Aorta (tissue), 5 donors: Measurements from ENCODE around the gene MDP1. TPM values are rescaled to one million over a fixed set of nuclear protein-coding genes. Genes with fewer than 3 reads are reported as not detected.

Source experiments
- ATAC-seq: fragments of 200-7000 bp; cut with Tn5 transposase; one replicate; pipeline ENCODE4 v1.9.1; 2022; ENCODE audit warnings: moderate library complexity; ENCODE audit not compliant: low FRiP score
- DNase-seq, 2 donors: peaks; one replicate each; pipeline ENCODE4 v3.0.0-alpha.2; 2020
- H3K27ac ChIP-seq, 2 donors: one replicate each; pipeline ENCODE4 v1.5.1; 2013; ENCODE audit warnings: low read length in 2 of 2, mild to moderate bottlenecking in 2 of 2, moderate library complexity in 2 of 2, control low read depth in 1 of 2, inconsistent platforms in 1 of 2, low read depth in 1 of 2
- H3K27me3 ChIP-seq, 2 donors: one replicate each; pipeline ENCODE4 v1.6.1; 2013; ENCODE audit warnings: control low read depth in 1 of 2, low read length in 1 of 2, mild to moderate bottlenecking in 1 of 2, moderate library complexity in 1 of 2; ENCODE audit not compliant: insufficient read depth in 2 of 2, control insufficient read depth in 1 of 2
- H3K36me3 ChIP-seq, 2 donors: one replicate each; pipeline ENCODE4 v1.6.1; 2013; ENCODE audit warnings: control low read depth in 1 of 2, low read length in 1 of 2, mild to moderate bottlenecking in 1 of 2; ENCODE audit not compliant: insufficient read depth in 2 of 2, control insufficient read depth in 1 of 2
- H3K4me1 ChIP-seq, 2 donors: one replicate each; pipeline ENCODE4 v1.6.1; 2013; ENCODE audit warnings: low read length in 2 of 2, control low read depth in 1 of 2, mild to moderate bottlenecking in 1 of 2, moderate library complexity in 1 of 2; ENCODE audit not compliant: insufficient read depth in 2 of 2, control insufficient read depth in 1 of 2
- H3K4me3 ChIP-seq, 2 donors: one replicate each; pipeline ENCODE4 v1.5.1; 2013; ENCODE audit warnings: low read length in 2 of 2, control low read depth in 1 of 2, mild to moderate bottlenecking in 1 of 2
- H3K9me3 ChIP-seq: one replicate; pipeline ENCODE4 v1.6.1; 2013; ENCODE audit warnings: mild to moderate bottlenecking, low read length; ENCODE audit not compliant: control insufficient read depth
- WGBS, 2 donors: extraction: QIAGEN DNeasy Blood & Tissue Kit; methylation state at CpG; one replicate each; pipeline ENCODE4 v1.1.7; 2013; 5-methylcytosine and 5-hydroxymethylcytosine counted together
- intact Hi-C, 2 donors: fragments of 100-400 bp; cut with DNase I; formaldehyde crosslinking; loops; one replicate each; pipeline versions ENCODE4 v1.14.2 to v1.15.0; 2022
- polyA plus RNA-seq, 2 donors: library from polyadenylated mRNA; stranded (reverse); fragments of 200-250 nt; gene quantifications; one replicate each; pipeline ENCODE4 v1.2.3, GENCODE V29; 2013
- total RNA-seq, 2 donors: library from RNA; stranded (reverse); fragmentation: NEBNext Ultra II Directional; extraction: Animal tissue kit (Norgen Biotek cat#: 25700); gene quantifications; one replicate each; pipeline ENCODE4 v1.2.1, GENCODE V29; 2021
- donor health status: healthy with polysubstance abuse.
- donor health status: Bipolar disorder and iron deficiency.
- donor health status: DM: no; HTN: no; CAD: no.
- donor health status: DM: no; HTN: no; CAD: no.
- donor health status: DM: yes; HTN: yes; CAD: no.

MDP1 gene
- total and polyA plus RNA-seq, 4 donors, result 15.2 to 49.6 (median 29.1) TPM

GRCh38 chr14:24178399-24179178 lies 37.3 kb downstream of the MDP1 start:
- WGBS, 2 donors, result 91 to 93% methylated on average over 12 of the region's 12 CpGs
- Histone ChIP-seq H3K36me3 (no peaks in the 10 kb centered on the region), H3K4me1 (no peaks in the 10 kb centered on the region), H3K27ac (no peak overlapping the region), H3K27me3 (no peaks in the 10 kb centered on the region), H3K9me3 (no peaks in the 10 kb centered on the region), H3K4me3 (no peak overlapping the region)
- ATAC-seq (no peak), DNase-seq (peak in 1 of 2 donors; percentile 69)
- intact Hi-C loops, result no loop called here

GRCh38 chr14:24177891-24178290 lies 38.0 kb downstream of the MDP1 start:
- Histone ChIP-seq H3K36me3 (no peaks in the 10 kb centered on the region), H3K4me1 (no peaks in the 10 kb centered on the region), H3K27me3 (no peaks in the 10 kb centered on the region), H3K9me3 (no peaks in the 10 kb centered on the region), H3K4me3 (no peak overlapping the region), H3K27ac (no peak overlapping the region)
- intact Hi-C loops, result no loop called here
- ATAC-seq (no peak), DNase-seq (peak in 1 of 2 donors; percentile 77)
- 91% methylated on average over 14 of the region's 14 CpGs for WGBS, 2 donors

- Histone ChIP-seq H3K36me3 (no peaks in the 10 kb centered on the region), H3K4me1 (no peaks in the 10 kb centered on the region), H3K27ac (no peak overlapping the region), H3K9me3 (no peaks in the 10 kb centered on the region), H3K4me3 (no peak overlapping the region), H3K27me3 (no peaks in the 10 kb centered on the region)
- DNase-seq (no peak), ATAC-seq (no peak)
- 87 to 89% methylated on average over 12 of the region's 12 CpGs for WGBS, 2 donors
- intact Hi-C loops, result no loop called here
Observed at GRCh38 chr14:24177041-24177825, 38.6 kb downstream of the MDP1 start.

GRCh38 chr14:24176599-24176998 lies 39.3 kb downstream of the MDP1 start:
- no peak overlapping the region for H3K27ac ChIP-seq

GRCh38 chr14:24172871-24173281 lies 43.0 kb downstream of the MDP1 start:
- ATAC-seq (peak; percentile 4), DNase-seq (peak in 1 of 2 donors; percentile 77)
- H3K9me3 ChIP-seq, result no peaks in the 10 kb centered on the region
- no peaks in the 10 kb centered on the region for H3K36me3 ChIP-seq
- no peak overlapping the region for H3K4me3 ChIP-seq
- intact Hi-C loops, result no loop called here
- no peaks in the 10 kb centered on the region for H3K27me3 ChIP-seq
- H3K27ac ChIP-seq, result no peak overlapping the region
- peaks cover 0 to 2% of the 10 kb centered on the region in 2 donors for H3K4me1 ChIP-seq
- 76 to 85% methylated on average over 20 of the region's 20 CpGs for WGBS, 2 donors

More at GRCh38 chr14:24176599-24176998, 39.3 kb downstream of the MDP1 start:
- Histone ChIP-seq H3K4me1 (peaks cover 0 to 2% of the 10 kb centered on the region in 2 donors), H3K36me3 (no peaks in the 10 kb centered on the region), H3K27me3 (no peaks in the 10 kb centered on the region), H3K4me3 (no peak overlapping the region), H3K9me3 (no peaks in the 10 kb centered on the region)
- DNase-seq (no peak), ATAC-seq (no peak)
- intact Hi-C loops, result no loop called here
- 94 to 98% methylated on average over 5 of the region's 5 CpGs for WGBS, 2 donors

- DNase-seq (no peak), ATAC-seq (peak; percentile 6)
- H3K36me3 ChIP-seq, result peaks cover 0 to 2% of the 10 kb centered on the region in 2 donors
- no peaks in the 10 kb centered on the region for H3K27me3 ChIP-seq
- intact Hi-C loops, result no loop called here
- H3K9me3 ChIP-seq, result no peaks in the 10 kb centered on the region
- peaks cover 0 to 2% of the 10 kb centered on the region in 2 donors for H3K4me1 ChIP-seq
- 27 to 34% methylated on average over 30 of the region's 30 CpGs for WGBS, 2 donors
- no peak overlapping the region for H3K27ac ChIP-seq
- H3K4me3 ChIP-seq, result no peak overlapping the region
Observed at GRCh38 chr14:24172261-24172860, 43.5 kb downstream of the MDP1 start.

- H3K36me3 ChIP-seq, result peaks cover 0 to 2% of the 10 kb centered on the region in 2 donors
- H3K4me3 ChIP-seq, result peak within 1 kb of the TSS in 1 of 2 donors; percentile 4
- WGBS, 2 donors, result 9% methylated on average over 63 of the region's 63 CpGs
- peak; percentile 87 to 89 for DNase-seq
- peaks cover 0 to 2% of the 10 kb centered on the region in 2 donors for H3K4me1 ChIP-seq
- no peaks in the 10 kb centered on the region for H3K9me3 ChIP-seq
- intact Hi-C loops, result no loop called here
- H3K27me3 ChIP-seq, result no peaks in the 10 kb centered on the region
- ATAC-seq, result peak; percentile 82
- no peak within 1 kb of the TSS for H3K27ac ChIP-seq
Observed at GRCh38 chr14:24171422-24172260, 44.2 kb downstream of the MDP1 start, which contains the start of gene REC8. Gene REC8, plus strand, starts transcription at chr14:24172080. Its CDS starts 473 bp downstream, at chr14:24172553.
